ENCODE data around the gene PADI4. TPM values are rescaled to one million over a fixed set of nuclear protein-coding genes. Genes with fewer than 3 reads are reported as not detected.

PADI4 gene
- total RNA-seq, 2 donors from 2014 or later: not detected

GRCh38 chr1:17363351-17363750, 55.4 kb downstream of the PADI4 start:
- Histone ChIP-seq H3K27ac (no peak overlapping the region), H3K36me3 (no peaks in the 10 kb centered on the region), H3K4me1 (replicated peaks) (no peaks in the 10 kb centered on the region), H3K4me3 (no peak overlapping the region), H3K27me3 (replicated peaks; ENCODE audit: insufficient read depth) (no peaks in the 10 kb centered on the region), H3K9me3 (no peaks in the 10 kb centered on the region)
- intact Hi-C loops (cut with DNase I): no loop called here
- 93% methylated on average over 12 of the region's 12 CpGs for WGBS
- no peak for DNase-seq (ENCODE audit: low spot score)
- TF ChIP-seq POLR2A (IDR thresholded peaks at IDR 0.05) (no peak), POLR2AphosphoS5 (IDR thresholded peaks at IDR 0.05) (no peak), CTCF (IDR thresholded peaks at IDR 0.05) (no peak)

- 67% methylated on average over 4 of the region's 4 CpGs for WGBS
- no peak for TF ChIP-seq CTCF (IDR thresholded peaks at IDR 0.05)
- TF ChIP-seq POLR2A (IDR thresholded peaks at IDR 0.05): no peak
- no peak for TF ChIP-seq POLR2AphosphoS5 (IDR thresholded peaks at IDR 0.05)
- no peaks in the 10 kb centered on the region for H3K4me1 ChIP-seq (replicated peaks)
- H3K27me3 ChIP-seq (replicated peaks; ENCODE audit: insufficient read depth): no peaks in the 10 kb centered on the region
- no peak overlapping the region for H3K27ac ChIP-seq
- DNase-seq (ENCODE audit: low spot score): no peak
- H3K36me3 ChIP-seq: no peaks in the 10 kb centered on the region
- no peaks in the 10 kb centered on the region for H3K9me3 ChIP-seq
- intact Hi-C loops (cut with DNase I): no loop called here
- no peak overlapping the region for H3K4me3 ChIP-seq
These were observed 55.8 kb downstream of the PADI4 start for GRCh38 chr1:17363771-17364170.

- WGBS: 60% methylated on average over 3 of the region's 3 CpGs
- Histone ChIP-seq H3K4me3 (no peak overlapping the region), H3K27ac (no peak overlapping the region), H3K36me3 (no peaks in the 10 kb centered on the region), H3K4me1 (replicated peaks) (no peaks in the 10 kb centered on the region), H3K9me3 (no peaks in the 10 kb centered on the region), H3K27me3 (replicated peaks; ENCODE audit: insufficient read depth) (no peaks in the 10 kb centered on the region)
- no peak for TF ChIP-seq CTCF (IDR thresholded peaks at IDR 0.05)
- intact Hi-C loops (cut with DNase I): no loop called here
- no peak for DNase-seq (ENCODE audit: low spot score)
These were observed 57.3 kb downstream of the PADI4 start for GRCh38 chr1:17365293-17365692.

- no peak for TF ChIP-seq POLR2A (IDR thresholded peaks at IDR 0.05)
- no peak for TF ChIP-seq POLR2AphosphoS5 (IDR thresholded peaks at IDR 0.05)
- no peak for TF ChIP-seq CTCF (IDR thresholded peaks at IDR 0.05)
- no peaks in the 10 kb centered on the region for H3K9me3 ChIP-seq
- H3K36me3 ChIP-seq: no peaks in the 10 kb centered on the region
- no peak overlapping the region for H3K27ac ChIP-seq
- H3K4me1 ChIP-seq (replicated peaks): no peaks in the 10 kb centered on the region
- DNase-seq (ENCODE audit: low spot score): no peak
- H3K4me3 ChIP-seq: no peak overlapping the region
- intact Hi-C loops (cut with DNase I): no loop called here
- WGBS: 58% methylated on average over 9 of the region's 9 CpGs
- H3K27me3 ChIP-seq (replicated peaks; ENCODE audit: insufficient read depth): no peaks in the 10 kb centered on the region
These were observed 61.5 kb downstream of the PADI4 start for GRCh38 chr1:17369466-17369865.

GRCh38 chr1:17370618-17371017, 62.6 kb downstream of the PADI4 start:
- intact Hi-C loops (cut with DNase I): no loop called here
- WGBS: 48% methylated on average over 2 of the region's 2 CpGs
- H3K9me3 ChIP-seq: no peaks in the 10 kb centered on the region
- TF ChIP-seq CTCF (IDR thresholded peaks at IDR 0.05): peak in 1 of 4 experiments; percentile 36
- no peak for TF ChIP-seq POLR2AphosphoS5 (IDR thresholded peaks at IDR 0.05)
- H3K36me3 ChIP-seq: no peaks in the 10 kb centered on the region
- H3K4me1 ChIP-seq (replicated peaks): no peaks in the 10 kb centered on the region
- no peak overlapping the region for H3K27ac ChIP-seq
- no peak overlapping the region for H3K4me3 ChIP-seq
- DNase-seq (ENCODE audit: low spot score): no peak
- no peaks in the 10 kb centered on the region for H3K27me3 ChIP-seq (replicated peaks; ENCODE audit: insufficient read depth)

Data from prostate gland (tissue), 2 donors.